GM19043 (cell line): Measurements from ENCODE around the gene RBM47.

Source experiments
- ATAC-seq: cut with Tn5 transposase; IDR thresholded peaks from one replicate; pipeline ENCODE4 v1.9.1; 2021; ENCODE audit warnings: low read depth; ENCODE audit not compliant: unreplicated experiment

RBM47 gene

DNA sequence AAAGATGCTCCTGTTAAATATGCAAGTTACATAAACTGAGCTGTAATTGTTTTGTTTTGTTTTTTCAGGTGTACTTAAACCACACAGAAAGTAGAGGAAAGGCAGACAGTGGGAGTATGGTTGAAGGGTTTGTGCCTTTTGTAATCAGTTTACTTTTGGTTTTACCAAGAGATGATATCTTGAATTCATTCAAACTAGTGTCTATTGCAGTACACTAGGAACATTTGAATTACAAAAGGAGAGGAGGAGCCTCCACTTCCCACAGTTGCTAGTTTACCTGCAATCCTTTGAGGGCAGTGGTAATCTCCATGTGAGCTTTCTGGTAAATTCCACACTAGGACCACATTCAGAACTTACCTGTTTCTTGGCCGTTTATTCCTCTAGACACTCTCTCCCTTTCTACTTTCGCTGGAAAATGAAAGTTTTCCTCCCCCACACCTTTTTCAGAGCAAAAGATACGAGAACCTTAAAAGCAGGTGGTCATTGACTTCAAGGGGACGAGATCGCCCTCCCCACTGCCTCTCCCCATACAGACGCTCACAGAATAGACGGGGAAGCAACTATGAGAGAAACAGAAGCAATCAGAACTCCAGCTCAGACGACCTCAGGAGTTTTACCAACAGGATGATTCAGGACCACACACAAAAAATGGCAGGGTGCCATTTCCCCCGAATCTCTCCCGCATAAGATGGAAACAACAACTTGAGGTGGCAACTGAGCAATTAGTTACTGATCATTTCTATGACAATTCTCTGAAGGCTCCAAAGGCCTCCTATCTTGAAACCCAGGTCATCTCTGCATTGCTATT lies 3.3 kb downstream of the RBM47 start:
- ATAC-seq = no peak

DNA sequence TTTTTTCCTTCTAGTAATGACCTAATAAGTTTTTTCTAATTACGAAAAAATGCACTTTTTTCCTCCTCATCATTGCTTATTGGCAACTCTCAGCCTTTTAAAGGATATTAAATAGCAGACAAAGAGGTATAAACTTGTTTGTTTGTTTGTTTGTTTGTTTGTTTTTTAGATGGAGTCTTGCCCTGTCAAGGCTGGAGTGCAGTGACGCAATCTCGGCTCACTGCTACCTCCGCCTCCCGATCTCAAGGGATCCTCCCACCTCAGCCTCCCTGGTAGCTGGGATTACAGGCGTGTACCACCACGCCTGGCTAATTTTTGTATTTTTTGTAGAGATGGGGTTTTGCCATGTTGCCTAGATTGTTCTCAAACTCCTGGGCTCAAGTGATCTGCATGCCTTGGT lies 6.0 kb downstream of the RBM47 start:
- no peak for ATAC-seq

GRCh38 chr4:40622913-40623312 lies 6.8 kb downstream of the RBM47 start:
- no peak for ATAC-seq

DNA sequence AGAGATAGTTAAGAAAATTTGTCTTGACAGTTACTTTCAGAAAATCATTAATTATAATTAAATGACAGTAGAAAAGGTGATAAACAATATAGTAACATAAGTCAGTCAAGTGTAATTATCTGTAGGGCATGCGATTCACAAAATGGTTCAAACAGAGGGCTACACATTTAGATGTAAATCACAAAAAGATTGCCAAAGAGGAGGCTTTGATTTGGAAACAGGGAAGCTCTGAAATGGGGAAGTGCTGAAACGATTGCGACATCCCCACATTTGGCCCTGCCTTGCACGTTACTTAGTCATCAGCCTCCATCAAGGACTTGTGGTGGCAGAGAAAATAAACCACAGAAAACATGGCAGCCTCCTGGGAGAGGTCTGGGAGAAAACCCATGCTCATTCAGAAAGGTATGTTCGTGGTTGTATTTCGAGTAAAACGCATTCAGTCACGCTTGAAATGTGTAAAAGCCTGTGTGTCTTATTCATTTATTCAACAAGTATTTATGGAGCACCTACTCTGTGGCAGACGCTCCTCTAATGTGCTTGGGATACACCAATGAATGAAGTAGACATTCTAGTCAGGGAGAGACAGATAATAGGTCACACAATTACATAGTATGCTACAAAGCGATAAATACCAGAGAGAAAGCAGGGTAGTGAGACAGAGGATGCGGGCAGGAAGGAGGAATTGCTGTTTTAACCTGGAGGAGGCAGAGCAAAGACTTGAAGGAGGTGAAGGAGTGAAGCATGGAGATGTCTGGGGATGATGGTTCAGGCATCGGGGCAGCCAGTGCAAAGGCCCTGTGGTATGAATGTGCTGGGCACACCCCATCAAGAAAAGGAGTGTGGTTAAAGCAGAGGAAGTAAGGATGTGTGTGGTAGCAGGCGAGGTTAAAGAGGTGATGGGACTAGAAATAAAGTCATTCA lies 7.8 kb downstream of the RBM47 start:
- peak; percentile 55 for ATAC-seq

DNA sequence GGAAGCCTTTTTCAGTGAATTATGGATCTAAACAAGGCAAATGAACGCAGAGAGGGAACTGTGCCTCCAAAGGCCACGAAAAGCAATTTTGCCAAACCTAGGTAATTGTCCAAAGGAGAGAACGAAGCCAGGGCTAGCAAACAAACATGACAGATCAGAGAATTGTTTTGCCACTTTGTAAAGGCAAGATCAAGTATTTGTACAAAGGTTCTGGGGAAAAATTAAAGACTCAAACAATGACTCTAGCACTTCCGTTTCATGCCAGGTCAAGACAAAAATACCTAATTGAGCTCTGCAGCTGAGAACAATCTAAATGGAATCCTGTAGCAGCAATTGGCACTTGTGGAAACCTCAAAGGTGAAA lies 8.5 kb downstream of the RBM47 start:
- no peak for ATAC-seq

- ATAC-seq = no peak
These were observed 10.1 kb downstream of the RBM47 start for GRCh38 chr4:40619600-40619999.

- ATAC-seq = no peak
These were observed 11.8 kb downstream of the RBM47 start for GRCh38 chr4:40617872-40618271.

DNA sequence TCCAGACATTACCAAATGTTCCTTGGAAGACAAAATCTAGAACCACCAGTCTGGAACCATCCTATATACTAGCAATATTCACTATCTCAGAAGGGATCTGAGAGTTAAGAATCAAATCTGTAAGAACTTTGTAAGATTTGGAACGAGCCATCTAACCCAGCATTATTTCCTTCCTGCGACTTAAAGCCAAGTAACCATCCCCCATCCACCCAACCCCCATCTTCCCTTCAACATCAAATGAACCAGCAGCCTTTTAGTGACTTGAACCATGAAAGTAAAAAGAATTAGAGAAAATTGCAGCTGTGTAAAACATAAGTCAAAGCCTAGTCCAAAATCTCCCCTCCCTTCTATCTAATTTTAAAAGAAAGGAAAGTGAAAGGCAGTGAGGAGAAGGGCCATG lies 15.6 kb downstream of the RBM47 start:
- ATAC-seq = no peak

- ATAC-seq = no peak
These were observed 16.2 kb downstream of the RBM47 start for GRCh38 chr4:40613456-40613855.

GRCh38 chr4:40612831-40613230 lies 16.8 kb downstream of the RBM47 start:
- ATAC-seq = no peak

DNA sequence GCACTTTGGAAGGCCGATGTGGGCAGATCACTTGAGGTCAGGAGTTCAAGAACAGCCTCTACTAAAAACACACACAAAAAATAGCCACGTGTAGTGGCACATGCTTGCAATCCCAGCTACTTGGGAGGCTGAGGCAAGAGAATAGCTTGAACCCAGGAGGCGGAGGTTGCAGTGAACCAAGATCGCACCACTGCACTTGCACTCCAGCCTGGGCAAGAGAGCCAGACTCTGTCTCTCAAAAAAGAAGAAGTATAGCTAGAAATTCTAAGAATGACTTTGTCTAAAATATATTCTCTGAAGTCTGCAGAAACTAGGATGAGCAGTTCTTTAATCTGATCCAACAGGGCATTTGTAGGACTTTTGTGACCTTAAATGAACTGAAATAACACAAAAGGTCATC lies 17.4 kb downstream of the RBM47 start:
- no peak for ATAC-seq

GRCh38 chr4:40608628-40609027 lies 21.0 kb downstream of the RBM47 start:
- ATAC-seq = no peak

- no peak for ATAC-seq
These were observed 22.4 kb downstream of the RBM47 start for GRCh38 chr4:40607221-40607620.

GRCh38 chr4:40606239-40606767 lies 23.4 kb downstream of the RBM47 start:
- ATAC-seq = no peak

DNA sequence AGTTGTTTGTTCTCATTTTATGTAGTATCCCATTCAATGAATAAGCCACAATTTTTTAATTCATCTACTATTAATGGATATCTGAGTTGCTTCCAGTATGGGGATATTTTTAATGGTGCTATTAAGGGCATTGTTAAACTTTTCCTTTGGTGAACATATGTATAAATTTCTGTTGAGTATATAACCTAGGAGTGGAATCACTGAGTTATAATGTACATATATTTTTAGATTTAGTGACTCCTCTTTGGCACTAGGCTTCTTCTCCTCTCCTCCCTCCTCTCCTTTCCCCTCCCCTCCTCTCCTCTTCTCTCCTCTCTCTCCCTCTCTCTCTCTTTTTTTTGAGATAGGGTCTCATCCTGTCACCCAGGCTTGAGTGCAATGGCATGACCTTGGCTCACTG lies 26.4 kb downstream of the RBM47 start:
- ATAC-seq = no peak

DNA sequence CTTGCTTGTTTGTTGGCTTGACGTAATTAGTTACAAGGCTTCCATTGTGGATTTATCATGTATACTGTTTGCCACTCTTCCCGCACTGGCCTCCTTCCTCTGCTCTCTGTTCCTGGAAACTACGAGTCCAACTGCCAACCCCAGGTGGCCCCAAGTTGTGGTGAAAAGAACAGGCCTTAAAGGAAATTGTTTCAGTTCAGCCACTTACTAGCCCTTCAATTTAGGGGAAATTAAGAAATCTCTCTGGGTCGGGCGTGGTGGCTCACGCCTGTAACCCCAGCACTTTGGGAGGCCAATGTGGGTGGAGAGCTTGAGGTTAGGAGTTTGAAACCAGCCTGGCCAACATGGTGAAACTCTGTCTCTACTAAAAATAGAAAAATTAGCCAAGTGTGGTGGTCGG lies 28.0 kb downstream of the RBM47 start:
- no peak for ATAC-seq

GRCh38 chr4:40600850-40601249 lies 28.8 kb downstream of the RBM47 start:
- ATAC-seq = no peak

GRCh38 chr4:40599431-40599830 lies 30.2 kb downstream of the RBM47 start:
- ATAC-seq = no peak

- no peak for ATAC-seq
These were observed 33.1 kb downstream of the RBM47 start for GRCh38 chr4:40596522-40596921.

- ATAC-seq = no peak
These were observed 33.7 kb downstream of the RBM47 start for GRCh38 chr4:40595981-40596380.
